ENCODE data around the gene TRIM62. TPM values are rescaled to one million over a fixed set of nuclear protein-coding genes. Genes with fewer than 3 reads are reported as not detected.

Gene TRIM62
- total RNA-seq, 2 experiments from 2014 or later, result 2.4 to 8.4 TPM

GRCh38 chr1:33120436-33121231, 61.2 kb downstream of the TRIM62 start:
- Histone ChIP-seq H3K9me2 (ENCODE audit: insufficient read depth, low read length) (no peaks in the 10 kb centered on the region), H3K27ac (ENCODE audit: low read depth, low read length, poor library complexity, severe bottlenecking) (no peak overlapping the region), H4K20me1 (ENCODE audit: insufficient read depth, low read length) (no peaks in the 10 kb centered on the region), H3K4me3 (ENCODE audit: low read depth, low read length, poor library complexity, severe bottlenecking) (no peak overlapping the region), H3K79me2 (ENCODE audit: insufficient read depth, low read depth, low read length) (no peaks in the 10 kb centered on the region), H3K4me1 (ENCODE audit: insufficient read depth, low read length, poor library complexity, severe bottlenecking) (no peaks in the 10 kb centered on the region), H3K4me2 (ENCODE audit: low read length) (no peak overlapping the region), H2AFZ (ENCODE audit: low read length) (no peak overlapping the region), H3K9me3 (ENCODE audit: low read length) (no peaks in the 10 kb centered on the region), H3K36me3 (ENCODE audit: insufficient read depth, low read length) (no peaks in the 10 kb centered on the region)
- POLR2A ChIA-PET, result interaction anchor here (0.7 kb wide), 1 partner anchor 90 kb away, joined by 3 read pairs; no protein-coding TSS in a partner anchor
- no peak for DNase-seq (ENCODE audit: low spot score)
- intact Hi-C loops (cut with micrococcal nuclease; ENCODE audit: unreplicated experiment), result no loop called here
- TF ChIP-seq EZH2phosphoT487 (IDR thresholded peaks at IDR 0.05; ENCODE audit: borderline replicate concordance, low read depth, low read length) (no peak), CTCF (conservative IDR thresholded peaks at IDR 0.05; ENCODE audit: low read length) (no peak)
- CTCF ChIA-PET (ENCODE audit: unreplicated experiment), result no interaction called here
- BruUV-seq (replicated peaks), result no TSS peak

- no peaks in the 10 kb centered on the region for H3K4me1 ChIP-seq (ENCODE audit: insufficient read depth, low read length, poor library complexity, severe bottlenecking)
- BruUV-seq (replicated peaks), result no TSS peak
- H3K9me3 ChIP-seq (ENCODE audit: low read length), result no peaks in the 10 kb centered on the region
- POLR2A ChIA-PET, result no interaction called here
- DNase-seq (ENCODE audit: low spot score), result peak; percentile 24
- intact Hi-C loops (cut with micrococcal nuclease; ENCODE audit: unreplicated experiment), result no loop called here
- no peaks in the 10 kb centered on the region for H3K9me2 ChIP-seq (ENCODE audit: insufficient read depth, low read length)
- H2AFZ ChIP-seq (ENCODE audit: low read length), result no peak overlapping the region
- no peak overlapping the region for H3K27ac ChIP-seq (ENCODE audit: low read depth, low read length, poor library complexity, severe bottlenecking)
- no peak overlapping the region for H3K4me2 ChIP-seq (ENCODE audit: low read length)
- no peak for TF ChIP-seq CTCF (conservative IDR thresholded peaks at IDR 0.05; ENCODE audit: low read length)
- TF ChIP-seq EZH2phosphoT487 (IDR thresholded peaks at IDR 0.05; ENCODE audit: borderline replicate concordance, low read depth, low read length), result no peak
- H3K79me2 ChIP-seq (ENCODE audit: insufficient read depth, low read depth, low read length), result no peaks in the 10 kb centered on the region
- H3K4me3 ChIP-seq (ENCODE audit: low read depth, low read length, poor library complexity, severe bottlenecking), result no peak overlapping the region
- H4K20me1 ChIP-seq (ENCODE audit: insufficient read depth, low read length), result no peaks in the 10 kb centered on the region
- H3K36me3 ChIP-seq (ENCODE audit: insufficient read depth, low read length), result no peaks in the 10 kb centered on the region
- CTCF ChIA-PET (ENCODE audit: unreplicated experiment), result no interaction called here
These were observed 62.2 kb downstream of the TRIM62 start for GRCh38 chr1:33119532-33120217.

GRCh38 chr1:33119050-33119449, 62.8 kb downstream of the TRIM62 start:
- H3K9me2 ChIP-seq (ENCODE audit: insufficient read depth, low read length), result no peaks in the 10 kb centered on the region
- H3K4me1 ChIP-seq (ENCODE audit: insufficient read depth, low read length, poor library complexity, severe bottlenecking), result no peaks in the 10 kb centered on the region
- DNase-seq (ENCODE audit: low spot score), result no peak
- no peaks in the 10 kb centered on the region for H3K79me2 ChIP-seq (ENCODE audit: insufficient read depth, low read depth, low read length)
- H2AFZ ChIP-seq (ENCODE audit: low read length), result no peak overlapping the region
- H3K4me3 ChIP-seq (ENCODE audit: low read depth, low read length, poor library complexity, severe bottlenecking), result no peak overlapping the region
- BruUV-seq (replicated peaks), result no TSS peak
- no peaks in the 10 kb centered on the region for H4K20me1 ChIP-seq (ENCODE audit: insufficient read depth, low read length)
- H3K27ac ChIP-seq (ENCODE audit: low read depth, low read length, poor library complexity, severe bottlenecking), result no peak overlapping the region
- TF ChIP-seq EZH2phosphoT487 (IDR thresholded peaks at IDR 0.05; ENCODE audit: borderline replicate concordance, low read depth, low read length) (no peak), CTCF (conservative IDR thresholded peaks at IDR 0.05; ENCODE audit: low read length) (no peak)
- H3K4me2 ChIP-seq (ENCODE audit: low read length), result no peak overlapping the region
- intact Hi-C loops (cut with micrococcal nuclease; ENCODE audit: unreplicated experiment), result no loop called here
- CTCF ChIA-PET (ENCODE audit: unreplicated experiment), result no interaction called here
- POLR2A ChIA-PET, result no interaction called here
- no peaks in the 10 kb centered on the region for H3K36me3 ChIP-seq (ENCODE audit: insufficient read depth, low read length)
- no peaks in the 10 kb centered on the region for H3K9me3 ChIP-seq (ENCODE audit: low read length)
